HEK293 (cell line): ENCODE results near the gene RSPH9.

Experiments
- ELK4 ChIP-seq: IDR thresholded peaks from 2 replicates; pipeline ENCODE4 v1.6.1; 2011; ENCODE audit warnings: mild to moderate bottlenecking, low read depth, low read length, borderline replicate concordance
- HOXD13 ChIP-seq: sonication (generic); formaldehyde crosslinking; IDR thresholded peaks from 2 replicates; pipeline ENCODE4 v1.8.0; 2022; ENCODE audit warnings: missing genetic modification reagents, borderline replicate concordance
- KLF9 ChIP-seq: fragments of 450-650 bp; formaldehyde crosslinking; IDR thresholded peaks from 2 replicates; pipeline ENCODE4 v1.5.1; 2016; ENCODE audit warnings: missing biosample characterization, missing genetic modification characterization, low read depth
- MZF1 ChIP-seq: fragments of 450-650 bp; formaldehyde crosslinking; IDR thresholded peaks from 2 replicates; pipeline ENCODE4 v1.5.1; 2017; ENCODE audit warnings: missing biosample characterization, missing genetic modification characterization, borderline replicate concordance
- OSR2 ChIP-seq: fragments of 450-650 bp; formaldehyde crosslinking; IDR thresholded peaks from 2 replicates; pipeline ENCODE4 v1.5.1; 2016; ENCODE audit warnings: missing biosample characterization, missing genetic modification characterization
- PRDM4 ChIP-seq: fragments of 450-650 bp; formaldehyde crosslinking; IDR thresholded peaks from 2 replicates; pipeline ENCODE4 v1.5.1; 2017; ENCODE audit warnings: missing biosample characterization, missing genetic modification characterization
- PRDM6 ChIP-seq: fragments of 450-650 bp; formaldehyde crosslinking; IDR thresholded peaks from 2 replicates; pipeline ENCODE4 v1.5.1; 2017; ENCODE audit warnings: missing biosample characterization, missing genetic modification characterization
- SCRT2 ChIP-seq: fragments of 450-650 bp; formaldehyde crosslinking; IDR thresholded peaks from 2 replicates; pipeline ENCODE4 v1.5.1; 2016; ENCODE audit warnings: missing biosample characterization, missing genetic modification characterization
- ZBTB26 ChIP-seq: fragments of 450-650 bp; formaldehyde crosslinking; optimal IDR thresholded peaks from 2 replicates; pipeline ENCODE3; 2016; ENCODE audit warnings: missing biosample characterization, mild to moderate bottlenecking, missing genetic modification characterization
- ZEB2 ChIP-seq: fragments of 450-650 bp; formaldehyde crosslinking; IDR thresholded peaks from 2 replicates; pipeline ENCODE4 v1.5.1; 2016; ENCODE audit warnings: missing biosample characterization, missing genetic modification characterization
- ZNF121 ChIP-seq: fragments of 450-650 bp; formaldehyde crosslinking; IDR thresholded peaks from 2 replicates; pipeline ENCODE4 v1.5.1; 2016; ENCODE audit warnings: missing biosample characterization, missing genetic modification characterization
- ZNF280D ChIP-seq: fragments of 450-650 bp; formaldehyde crosslinking; IDR thresholded peaks from 2 replicates; pipeline ENCODE4 v1.5.1; 2016; ENCODE audit warnings: missing biosample characterization, missing genetic modification characterization
- ZNF311 ChIP-seq: fragments of 450-650 bp; formaldehyde crosslinking; IDR thresholded peaks from 2 replicates; pipeline ENCODE4 v1.5.1; 2017; ENCODE audit warnings: missing biosample characterization, missing genetic modification characterization, borderline replicate concordance
- ZNF324 ChIP-seq: fragments of 450-650 bp; formaldehyde crosslinking; IDR thresholded peaks from 2 replicates; pipeline ENCODE4 v1.5.1; 2016; ENCODE audit warnings: missing biosample characterization, missing genetic modification characterization
- ZNF335 ChIP-seq: fragments of 450-650 bp; formaldehyde crosslinking; conservative IDR thresholded peaks from 2 replicates; pipeline ENCODE4 v1.5.1; 2016; ENCODE audit warnings: missing biosample characterization, missing genetic modification characterization
- ZNF449 ChIP-seq: fragments of 450-650 bp; formaldehyde crosslinking; IDR thresholded peaks from 2 replicates; pipeline ENCODE4 v1.5.1; 2017; ENCODE audit warnings: missing biosample characterization, mild to moderate bottlenecking, missing genetic modification characterization, moderate library complexity
- ZNF544 ChIP-seq: fragments of 450-650 bp; formaldehyde crosslinking; IDR thresholded peaks from 2 replicates; pipeline ENCODE4 v1.5.0; 2017; ENCODE audit warnings: missing biosample characterization, missing genetic modification characterization
- ZNF555 ChIP-seq: fragments of 450-650 bp; formaldehyde crosslinking; conservative IDR thresholded peaks from 2 replicates; pipeline ENCODE4 v1.5.1; 2017; ENCODE audit warnings: missing biosample characterization, mild to moderate bottlenecking, missing genetic modification characterization, inconsistent platforms
- ZNF600 ChIP-seq: fragments of 450-650 bp; formaldehyde crosslinking; IDR thresholded peaks from 2 replicates; pipeline ENCODE4 v1.5.1; 2016; ENCODE audit warnings: missing biosample characterization, missing genetic modification characterization
- ZNF610 ChIP-seq: fragments of 450-650 bp; formaldehyde crosslinking; IDR thresholded peaks from 2 replicates; pipeline ENCODE4 v1.5.1; 2016; ENCODE audit warnings: missing biosample characterization, missing genetic modification characterization, borderline replicate concordance
- ZNF623 ChIP-seq: fragments of 450-650 bp; formaldehyde crosslinking; IDR thresholded peaks from 2 replicates; pipeline ENCODE4 v1.5.1; 2016; ENCODE audit warnings: missing biosample characterization, missing genetic modification characterization
- ZNF624 ChIP-seq: fragments of 450-650 bp; formaldehyde crosslinking; IDR thresholded peaks from 2 replicates; pipeline ENCODE4 v1.5.1; 2017; ENCODE audit warnings: missing biosample characterization, missing genetic modification characterization
- ZNF768 ChIP-seq: fragments of 450-650 bp; formaldehyde crosslinking; IDR thresholded peaks from 2 replicates; pipeline ENCODE4 v1.5.1; 2018; ENCODE audit warnings: missing biosample characterization, mild to moderate bottlenecking, missing genetic modification characterization
- ZNF843 ChIP-seq: fragments of 450-650 bp; formaldehyde crosslinking; IDR thresholded peaks from 2 replicates; pipeline ENCODE4 v1.5.1; 2016; ENCODE audit warnings: missing biosample characterization, missing genetic modification characterization
- ZSCAN16 ChIP-seq: fragments of 450-650 bp; formaldehyde crosslinking; IDR thresholded peaks from 2 replicates; pipeline ENCODE4 v1.5.1; 2016; ENCODE audit warnings: missing biosample characterization, missing genetic modification characterization
- ZSCAN4 ChIP-seq: fragments of 450-650 bp; formaldehyde crosslinking; IDR thresholded peaks from 2 replicates; pipeline ENCODE4 v1.5.1; 2017; ENCODE audit warnings: missing biosample characterization, missing genetic modification characterization

Gene RSPH9

GRCh38 chr6:43635387-43636307 is 9.2 kb upstream of the RSPH9 start, which contains the start of gene MAD2L1BP (continued):
- TF ChIP-seq ELK4 (no peak; the same call in 1 of the 2 replicates), ZBTB26 (tag by site-specific recombination) (peak; percentile 70), ZNF555 (tag by site-specific recombination) (no peak), ZNF311 (tag by site-specific recombination) (no peak), OSR2 (tag by site-specific recombination) (0 out of 2 replicates have a peak, but pooled peaks have one; percentile 23), ZNF335 (peak; percentile 88), ZSCAN16 (tag by site-specific recombination) (no peak), ZSCAN4 (tag by site-specific recombination) (no peak), SCRT2 (tag by site-specific recombination) (peak; percentile 20; the same call in 1 of the 2 replicates), ZNF843 (tag by site-specific recombination) (peak; percentile 59; the same call in 1 of the 2 replicates), HOXD13 (CRISPR knock-in tag) (no peak), KLF9 (tag by site-specific recombination) (peak; percentile 49; the same call in 1 of the 2 replicates), ZNF624 (tag by site-specific recombination) (no peak), ZNF768 (tag by site-specific recombination) (no peak), ZNF449 (tag by site-specific recombination) (peak; percentile 89), ZNF610 (tag by site-specific recombination) (0 out of 2 replicates have a peak, but pooled peaks have one; percentile 46), ZNF324 (tag by site-specific recombination) (0 out of 2 replicates have a peak, but pooled peaks have one; percentile 15), PRDM6 (tag by site-specific recombination) (no peak), ZNF121 (tag by site-specific recombination) (no peak), MZF1 (tag by site-specific recombination) (no peak), ZNF544 (no peak), ZEB2 (tag by site-specific recombination) (peak; percentile 84), ZNF600 (tag by site-specific recombination) (peak; percentile 85), PRDM4 (tag by site-specific recombination) (no peak; the same call in 1 of the 2 replicates), ZNF623 (tag by site-specific recombination) (no peak), ZNF280D (tag by site-specific recombination) (no peak)
